GM12891 (cell line): ENCODE measurements around the gene FMC1.

Source experiments
- PAX5 ChIP-seq: IDR thresholded peaks from 2 replicates; pipeline ENCODE4 v1.6.1; 2011; ENCODE audit warnings: low read length, moderate library complexity, mild to moderate bottlenecking; ENCODE audit not compliant: insufficient read depth, severe bottlenecking
- POLR2A ChIP-seq: IDR thresholded peaks from 2 replicates; pipeline ENCODE4 v1.6.1; 2011; ENCODE audit warnings: low read depth, low read length, control low read depth
- POLR2AphosphoS5 ChIP-seq: IDR thresholded peaks from 2 replicates; pipeline ENCODE4 v1.6.1; 2011; ENCODE audit warnings: low read depth, low read length, control low read depth
- SPI1 ChIP-seq: IDR thresholded peaks from 2 replicates; pipeline ENCODE4 v1.6.1; 2011; ENCODE audit warnings: low read depth, low read length, control low read depth
- TAF1 ChIP-seq: IDR thresholded peaks from 2 replicates; pipeline ENCODE4 v1.6.1; 2011; ENCODE audit warnings: low read depth, low read length, control low read depth

- no peak for TF ChIP-seq POLR2A
- no peak for TF ChIP-seq POLR2AphosphoS5
- no peak for TF ChIP-seq SPI1
- no peak for TF ChIP-seq PAX5
- no peak for TF ChIP-seq TAF1
These were observed 46.1 kb upstream of the FMC1 start for GRCh38 chr7:139294951-139295575.
